GM19468 (cell line): ENCODE measurements around the gene ZNF200.
"Not testable (repeated sequence)": the region's sequence is repeated elsewhere in the genome, so short reads cannot be mapped to it uniquely, and the experiment has no call there.

Experiments used
- ATAC-seq: cut with Tn5 transposase; IDR thresholded peaks from one replicate; pipeline ENCODE4 v1.9.1; 2021; ENCODE audit warnings: mild to moderate bottlenecking, moderate library complexity, moderate number of reproducible peaks; ENCODE audit not compliant: unreplicated experiment; ENCODE audit errors: extremely low read depth

The ZNF200 gene

GRCh38 chr16:3234857-3235561 is at the start of gene ZNF200:
Gene ZNF200 (minus strand): TSS chr16:3235158. CDS start chr16:3233755, 1,403 bp downstream.
- ATAC-seq = peak; percentile 40

GRCh38 chr16:3283543-3284447 is 48.8 kb upstream of the ZNF200 start:
- no peak for ATAC-seq

- ATAC-seq = peak; percentile 66
These were observed 48.0 kb upstream of the ZNF200 start, which contains the start of gene ZNF263 for GRCh38 chr16:3282730-3283542. Gene ZNF263 (plus strand): TSS chr16:3283491. CDS start chr16:3283819, 328 bp downstream.

GRCh38 chr16:3282103-3282729 is 47.3 kb upstream of the ZNF200 start:
- ATAC-seq = peak; percentile 3

GRCh38 chr16:3281222-3281820 is 46.4 kb upstream of the ZNF200 start:
- no peak for ATAC-seq

GRCh38 chr16:3276679-3277078 is 41.7 kb upstream of the ZNF200 start:
- ATAC-seq = no peak

- no peak for ATAC-seq
These were observed 40.0 kb upstream of the ZNF200 start for GRCh38 chr16:3274947-3275346.

GRCh38 chr16:3274490-3274889 is 39.5 kb upstream of the ZNF200 start:
- ATAC-seq = no peak

- not testable (repeated sequence) for ATAC-seq
These were observed 36.3 kb upstream of the ZNF200 start for GRCh38 chr16:3271281-3271680.

- not testable (repeated sequence) for ATAC-seq
These were observed 35.8 kb upstream of the ZNF200 start for GRCh38 chr16:3270718-3271117.

- no peak for ATAC-seq
These were observed 33.3 kb upstream of the ZNF200 start for GRCh38 chr16:3268294-3268693.

- ATAC-seq = no peak
These were observed 32.0 kb upstream of the ZNF200 start for GRCh38 chr16:3266873-3267537.

- ATAC-seq = peak; percentile 73
These were observed 29.4 kb upstream of the ZNF200 start for GRCh38 chr16:3264137-3265036.

- ATAC-seq = no peak
These were observed 27.6 kb upstream of the ZNF200 start for GRCh38 chr16:3262517-3262916.

- ATAC-seq = no peak
These were observed 24.9 kb upstream of the ZNF200 start for GRCh38 chr16:3259836-3260235.

- no peak for ATAC-seq
These were observed 22.0 kb upstream of the ZNF200 start for GRCh38 chr16:3256866-3257465.

- no peak for ATAC-seq
These were observed 21.3 kb upstream of the ZNF200 start, which contains the start of gene MEFV for GRCh38 chr16:3256146-3256865. Gene MEFV (minus strand): TSS chr16:3256633. CDS start chr16:3256587, 46 bp downstream.
